ENCODE measurements around the gene MYO16.

Gene MYO16

DNA sequence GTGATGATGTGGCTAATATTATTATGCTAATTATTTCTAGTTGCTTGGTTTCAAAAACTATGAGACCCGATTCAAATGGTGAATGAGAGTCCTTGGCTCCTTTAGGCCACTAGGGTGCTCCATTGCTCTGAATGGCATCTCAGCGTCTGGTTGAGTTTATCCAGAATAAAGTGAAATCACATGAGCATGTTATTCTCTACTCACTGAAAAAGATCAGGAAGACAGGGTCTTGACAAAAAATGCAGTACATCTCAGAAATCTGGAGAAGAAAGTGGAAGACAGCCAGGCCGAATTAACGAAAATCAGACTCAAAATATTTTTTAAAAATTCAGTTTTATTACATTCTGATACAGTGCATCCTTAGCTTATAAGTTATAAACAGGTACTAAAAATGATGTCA, 516.2 kb downstream of the MYO16 start:
- H3K36me3 Mint-ChIP-seq: no peaks in the 10 kb centered on the region
- no peaks in the 10 kb centered on the region for H3K9me3 Mint-ChIP-seq
- peak; percentile 29 for DNase-seq
- CTCF ChIA-PET: no interaction called here
- no peaks in the 10 kb centered on the region for H3K4me1 Mint-ChIP-seq
- H3K4me3 Mint-ChIP-seq: no peak overlapping the region
- H3K27me3 Mint-ChIP-seq: peaks cover 22% of the 10 kb centered on the region
- no peak overlapping the region for H3K27ac Mint-ChIP-seq

DNA sequence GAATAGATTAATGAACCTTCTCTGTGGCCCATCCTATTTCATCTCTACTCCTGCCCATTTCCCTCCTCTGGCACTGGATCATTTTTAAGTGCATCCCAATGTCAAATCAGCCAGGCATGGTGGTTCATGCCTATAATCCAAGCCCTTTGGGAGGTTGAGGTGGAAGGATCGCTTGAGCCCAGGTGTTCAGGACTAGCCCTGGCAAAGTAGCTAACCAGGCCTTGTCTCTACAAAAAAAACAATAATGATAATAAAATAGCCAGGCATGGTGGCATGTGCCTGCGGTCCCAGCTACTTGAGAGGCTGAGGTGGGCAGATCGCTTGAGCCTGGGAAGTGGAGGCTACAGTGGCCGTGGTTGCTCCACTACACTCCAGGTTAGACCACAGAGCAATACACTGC, 517.0 kb downstream of the MYO16 start:
- H3K27me3 Mint-ChIP-seq: peaks cover 15% of the 10 kb centered on the region

GRCh38 chr13:109146912-109147647, 517.7 kb downstream of the MYO16 start:
- no peaks in the 10 kb centered on the region for H3K36me3 Mint-ChIP-seq
- peaks cover 9% of the 10 kb centered on the region for H3K27me3 Mint-ChIP-seq
- H3K27ac Mint-ChIP-seq: no peak overlapping the region
- H3K4me1 Mint-ChIP-seq: no peaks in the 10 kb centered on the region
- H3K4me3 Mint-ChIP-seq: no peak overlapping the region
- CTCF ChIA-PET: no interaction called here
- no peaks in the 10 kb centered on the region for H3K9me3 Mint-ChIP-seq
- no peak for DNase-seq

More for the DNA sequence above, 517.0 kb downstream of the MYO16 start:
- H3K9me3 Mint-ChIP-seq: no peaks in the 10 kb centered on the region
- H3K27ac Mint-ChIP-seq: no peak overlapping the region
- H3K36me3 Mint-ChIP-seq: no peaks in the 10 kb centered on the region
- CTCF ChIA-PET: no interaction called here
- H3K4me3 Mint-ChIP-seq: no peak overlapping the region
- H3K4me1 Mint-ChIP-seq: no peaks in the 10 kb centered on the region
- DNase-seq: no peak

DNA sequence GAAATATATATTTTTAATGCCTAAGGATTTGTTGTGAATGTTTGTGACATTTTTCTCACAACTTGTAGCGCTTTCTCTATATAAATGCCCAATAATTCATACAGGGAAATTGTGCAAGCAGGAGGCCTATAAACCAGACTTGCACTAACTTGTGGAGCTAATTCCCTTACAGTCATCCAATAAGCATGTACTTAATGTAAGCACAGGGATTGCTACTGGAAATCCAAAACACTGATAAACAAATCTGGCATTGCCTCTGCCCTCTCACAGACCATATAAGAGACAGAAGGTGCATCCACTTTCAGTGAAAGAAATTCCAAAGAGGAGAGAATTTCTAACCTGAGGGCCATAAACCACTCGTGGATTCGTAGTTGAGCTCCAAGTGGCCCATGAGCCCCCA, 518.8 kb downstream of the MYO16 start:
- no peaks in the 10 kb centered on the region for H3K9me3 Mint-ChIP-seq
- no peaks in the 10 kb centered on the region for H3K36me3 Mint-ChIP-seq
- H3K4me1 Mint-ChIP-seq: no peaks in the 10 kb centered on the region
- H3K4me3 Mint-ChIP-seq: no peak overlapping the region
- no peak for DNase-seq
- CTCF ChIA-PET: no interaction called here
- no peaks in the 10 kb centered on the region for H3K27me3 Mint-ChIP-seq
- no peak overlapping the region for H3K27ac Mint-ChIP-seq

DNA sequence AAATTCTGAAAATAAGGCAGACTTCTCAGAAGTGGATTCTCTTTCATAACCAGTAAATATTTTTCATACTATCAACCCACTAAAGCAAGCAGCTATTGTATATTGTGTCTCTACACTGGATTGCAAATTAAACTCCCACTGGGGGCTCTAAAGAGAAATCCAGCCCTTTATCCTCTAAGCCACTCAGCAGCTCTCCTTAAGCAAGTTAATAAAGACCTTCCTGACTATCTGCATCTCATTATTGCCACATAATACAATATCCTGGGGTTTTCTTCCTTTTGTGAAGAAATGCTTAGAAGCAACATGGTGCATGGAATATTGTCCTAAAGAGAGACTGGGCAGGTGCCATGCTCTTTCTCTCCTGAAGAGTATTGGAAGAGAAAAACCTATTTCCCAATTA, 521.3 kb downstream of the MYO16 start:
- CTCF ChIA-PET: no interaction called here
- H3K27me3 Mint-ChIP-seq: no peaks in the 10 kb centered on the region
- no peaks in the 10 kb centered on the region for H3K36me3 Mint-ChIP-seq

GRCh38 chr13:109151255-109151654, 521.8 kb downstream of the MYO16 start:
- H3K36me3 Mint-ChIP-seq: no peaks in the 10 kb centered on the region
- H3K9me3 Mint-ChIP-seq: no peaks in the 10 kb centered on the region
- DNase-seq: no peak
- H3K4me1 Mint-ChIP-seq: no peaks in the 10 kb centered on the region
- no peak overlapping the region for H3K27ac Mint-ChIP-seq
- no peak overlapping the region for H3K4me3 Mint-ChIP-seq
- no peaks in the 10 kb centered on the region for H3K27me3 Mint-ChIP-seq
- CTCF ChIA-PET: no interaction called here

More for the DNA sequence above, 521.3 kb downstream of the MYO16 start:
- no peaks in the 10 kb centered on the region for H3K9me3 Mint-ChIP-seq
- DNase-seq: no peak
- H3K4me1 Mint-ChIP-seq: no peaks in the 10 kb centered on the region
- H3K27ac Mint-ChIP-seq: no peak overlapping the region
- H3K4me3 Mint-ChIP-seq: no peak overlapping the region

- DNase-seq: no peak
- CTCF ChIA-PET: no interaction called here
- Mint-ChIP-seq H3K27ac (no peak overlapping the region), H3K27me3 (peaks cover 1% of the 10 kb centered on the region), H3K9me3 (no peaks in the 10 kb centered on the region), H3K4me3 (no peak overlapping the region), H3K36me3 (no peaks in the 10 kb centered on the region), H3K4me1 (no peaks in the 10 kb centered on the region)
Measured at GRCh38 chr13:109151696-109152095, 522.3 kb downstream of the MYO16 start.

DNA sequence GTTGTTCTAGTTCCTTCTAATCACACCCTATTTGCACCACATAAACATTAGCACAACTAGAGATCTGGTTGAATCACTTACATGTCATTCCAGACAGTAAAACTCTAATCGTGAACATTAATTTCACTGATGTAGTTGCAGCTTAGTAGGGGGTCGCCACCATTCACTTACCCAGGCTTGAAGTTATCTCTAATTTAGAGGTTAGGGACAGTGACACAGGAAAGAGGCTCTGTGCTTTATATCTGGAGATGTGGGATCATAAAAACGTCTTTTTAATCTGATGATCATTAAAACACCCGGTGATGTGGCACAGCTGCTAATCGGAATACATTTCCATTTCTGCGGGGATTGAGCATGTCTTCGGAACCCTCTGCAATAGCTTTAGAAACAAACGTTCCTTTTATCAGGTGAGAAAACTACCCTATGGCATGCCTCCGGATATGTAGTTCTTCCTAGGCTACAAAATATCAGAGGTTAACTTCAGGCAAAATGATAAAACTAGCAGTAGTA, 523.0 kb downstream of the MYO16 start:
- CTCF ChIA-PET: no interaction called here
- H3K4me1 Mint-ChIP-seq: no peaks in the 10 kb centered on the region
- H3K27me3 Mint-ChIP-seq: peaks cover 6% of the 10 kb centered on the region
- no peak overlapping the region for H3K27ac Mint-ChIP-seq
- no peak overlapping the region for H3K4me3 Mint-ChIP-seq
- H3K36me3 Mint-ChIP-seq: no peaks in the 10 kb centered on the region
- DNase-seq: no peak
- no peaks in the 10 kb centered on the region for H3K9me3 Mint-ChIP-seq

DNA sequence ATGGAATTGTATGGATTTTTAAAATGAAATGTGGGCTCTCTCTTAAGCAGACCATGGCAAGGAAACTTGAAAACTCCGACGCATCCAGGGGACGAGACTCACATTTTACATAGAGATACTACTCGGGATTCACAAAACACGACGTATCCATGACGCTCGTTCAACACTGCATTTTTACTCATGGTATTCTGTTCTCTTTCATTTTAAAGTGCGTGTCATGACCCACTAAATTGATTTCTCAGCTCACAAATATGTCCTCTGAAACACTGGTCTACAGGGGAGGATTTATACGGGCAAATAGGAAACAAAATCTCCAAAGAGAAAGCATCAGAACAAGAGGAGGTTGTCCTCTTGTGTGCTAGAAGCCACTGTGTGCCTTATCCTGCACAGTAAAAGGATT, 523.5 kb downstream of the MYO16 start:
- H3K4me1 Mint-ChIP-seq: no peaks in the 10 kb centered on the region
- DNase-seq: no peak
- H3K27me3 Mint-ChIP-seq: peaks cover 8% of the 10 kb centered on the region
- H3K27ac Mint-ChIP-seq: no peak overlapping the region
- CTCF ChIA-PET: no interaction called here
- no peak overlapping the region for H3K4me3 Mint-ChIP-seq
- no peaks in the 10 kb centered on the region for H3K9me3 Mint-ChIP-seq
- no peaks in the 10 kb centered on the region for H3K36me3 Mint-ChIP-seq

GRCh38 chr13:109154146-109154545, 524.7 kb downstream of the MYO16 start:
- no peaks in the 10 kb centered on the region for H3K4me1 Mint-ChIP-seq
- no peaks in the 10 kb centered on the region for H3K36me3 Mint-ChIP-seq
- peaks cover 10% of the 10 kb centered on the region for H3K27me3 Mint-ChIP-seq
- no peak overlapping the region for H3K4me3 Mint-ChIP-seq
- no peak for DNase-seq
- CTCF ChIA-PET: no interaction called here
- no peak overlapping the region for H3K27ac Mint-ChIP-seq
- no peaks in the 10 kb centered on the region for H3K9me3 Mint-ChIP-seq

GRCh38 chr13:109154546-109154945, 525.1 kb downstream of the MYO16 start:
- CTCF ChIA-PET: no interaction called here
- Mint-ChIP-seq H3K4me3 (no peak overlapping the region), H3K27ac (no peak overlapping the region), H3K9me3 (no peaks in the 10 kb centered on the region), H3K27me3 (peaks cover 11% of the 10 kb centered on the region), H3K36me3 (no peaks in the 10 kb centered on the region), H3K4me1 (no peaks in the 10 kb centered on the region)
- no peak for DNase-seq

GRCh38 chr13:109154966-109155761, 525.8 kb downstream of the MYO16 start:
- Mint-ChIP-seq H3K4me3 (no peak overlapping the region), H3K9me3 (no peaks in the 10 kb centered on the region), H3K27me3 (peaks cover 13% of the 10 kb centered on the region), H3K36me3 (no peaks in the 10 kb centered on the region), H3K27ac (no peak overlapping the region), H3K4me1 (no peaks in the 10 kb centered on the region)
- CTCF ChIA-PET: no interaction called here
- no peak for DNase-seq

- Mint-ChIP-seq H3K9me3 (no peaks in the 10 kb centered on the region), H3K27me3 (peaks cover 13% of the 10 kb centered on the region), H3K4me1 (no peaks in the 10 kb centered on the region), H3K4me3 (no peak overlapping the region), H3K36me3 (no peaks in the 10 kb centered on the region), H3K27ac (no peak overlapping the region)
- CTCF ChIA-PET: no interaction called here
- no peak for DNase-seq
Measured at GRCh38 chr13:109156181-109156935, 526.9 kb downstream of the MYO16 start.

DNA sequence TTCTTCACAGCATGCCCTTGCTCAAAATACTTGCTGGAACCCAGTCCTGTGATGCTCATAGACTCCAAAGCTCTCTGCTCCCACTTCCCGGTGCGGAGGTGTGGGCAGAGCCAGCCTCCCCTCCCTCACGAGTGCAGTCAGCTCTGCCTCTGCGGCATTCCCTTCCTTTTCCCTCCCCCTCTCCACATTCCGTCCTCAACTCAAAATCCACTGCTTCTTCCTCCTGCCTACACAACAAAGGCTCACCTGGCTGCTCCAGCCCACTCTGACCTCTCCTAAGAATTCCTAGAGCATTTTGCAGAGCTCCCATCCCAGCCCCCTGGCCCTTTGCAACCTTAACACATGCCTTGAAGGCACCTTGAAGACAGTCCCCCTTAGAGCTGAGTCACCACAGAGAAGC, 527.9 kb downstream of the MYO16 start:
- peaks cover under 1% of the 10 kb centered on the region for H3K4me1 Mint-ChIP-seq
- H3K9me3 Mint-ChIP-seq: no peaks in the 10 kb centered on the region
- CTCF ChIA-PET: no interaction called here
- no peak for DNase-seq
- H3K36me3 Mint-ChIP-seq: no peaks in the 10 kb centered on the region
- no peak overlapping the region for H3K4me3 Mint-ChIP-seq
- peak overlapping the region; percentile 42 for H3K27ac Mint-ChIP-seq
- H3K27me3 Mint-ChIP-seq: peaks cover 13% of the 10 kb centered on the region

All from activated naive CD4-positive, alpha-beta T cell treated with anti-CD3 and anti-CD28 coated beads, Interleukin-2, amount 10 ng/mL, durations not matched to agents 7 days and 5 days (primary cell).